OCI-LY3 (cell line): Measurements from ENCODE around the gene NCK2.
"Not testable (repeated sequence)": the region's sequence is repeated elsewhere in the genome, so short reads cannot be mapped to it uniquely, and the experiment has no call there.

Experiments
- EZH2phosphoT487 ChIP-seq: fragments of 200-600 bp; shearing (Covaris generic); IDR thresholded peaks from 2 replicates; pipeline ENCODE4 v1.6.1; 2018; ENCODE audit warnings: antibody characterized with exemption, mixed run types, low read depth
- TF ChIP-seq, protein P1 (sequence below): fragments of 200-600, 300-600 bp; sonication (generic); IDR thresholded peaks from 2 replicates; pipeline ENCODE4 v1.5.1; 2014; ENCODE audit warnings: antibody characterized with exemption, low read length, low read depth

DNA sequence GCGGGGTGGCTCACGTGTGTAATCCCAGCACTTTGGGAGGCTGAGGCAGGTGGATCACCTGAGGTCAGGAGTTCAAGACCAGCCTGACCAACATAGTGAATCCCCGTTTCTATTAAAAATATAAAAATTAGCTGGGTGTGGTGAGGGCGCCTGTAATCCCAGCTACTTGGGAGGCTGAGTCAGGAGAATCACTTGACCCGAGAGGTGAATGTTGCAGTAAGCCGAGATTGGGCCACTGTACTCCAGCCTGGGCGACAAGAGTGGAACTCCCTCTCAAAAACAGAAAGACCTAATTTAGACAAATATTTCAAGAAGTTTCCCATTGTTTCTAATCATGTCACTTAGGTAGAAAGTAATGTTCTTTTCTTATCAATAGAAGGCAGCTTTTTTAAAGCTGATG lies 26.6 kb downstream of the NCK2 start:
- TF ChIP-seq, protein P1, sequence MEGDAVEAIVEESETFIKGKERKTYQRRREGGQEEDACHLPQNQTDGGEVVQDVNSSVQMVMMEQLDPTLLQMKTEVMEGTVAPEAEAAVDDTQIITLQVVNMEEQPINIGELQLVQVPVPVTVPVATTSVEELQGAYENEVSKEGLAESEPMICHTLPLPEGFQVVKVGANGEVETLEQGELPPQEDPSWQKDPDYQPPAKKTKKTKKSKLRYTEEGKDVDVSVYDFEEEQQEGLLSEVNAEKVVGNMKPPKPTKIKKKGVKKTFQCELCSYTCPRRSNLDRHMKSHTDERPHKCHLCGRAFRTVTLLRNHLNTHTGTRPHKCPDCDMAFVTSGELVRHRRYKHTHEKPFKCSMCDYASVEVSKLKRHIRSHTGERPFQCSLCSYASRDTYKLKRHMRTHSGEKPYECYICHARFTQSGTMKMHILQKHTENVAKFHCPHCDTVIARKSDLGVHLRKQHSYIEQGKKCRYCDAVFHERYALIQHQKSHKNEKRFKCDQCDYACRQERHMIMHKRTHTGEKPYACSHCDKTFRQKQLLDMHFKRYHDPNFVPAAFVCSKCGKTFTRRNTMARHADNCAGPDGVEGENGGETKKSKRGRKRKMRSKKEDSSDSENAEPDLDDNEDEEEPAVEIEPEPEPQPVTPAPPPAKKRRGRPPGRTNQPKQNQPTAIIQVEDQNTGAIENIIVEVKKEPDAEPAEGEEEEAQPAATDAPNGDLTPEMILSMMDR = not testable (repeated sequence)
- TF ChIP-seq EZH2phosphoT487 = not testable (repeated sequence)
